Ishikawa (cell line): ENCODE data around the gene NR3C1.

Experiments used
- CEBPB ChIP-seq: IDR thresholded peaks from 2 replicates; pipeline ENCODE4 v1.6.1; 2012
- CREB1 ChIP-seq: IDR thresholded peaks from 2 replicates; pipeline ENCODE4 v1.6.1; 2012; ENCODE audit warnings: low read depth
- EGR1 ChIP-seq: IDR thresholded peaks from 2 replicates; pipeline ENCODE4 v1.6.1; 2012
- FOXM1 ChIP-seq: IDR thresholded peaks from 2 replicates; pipeline ENCODE4 v1.6.1; 2012; ENCODE audit warnings: low read depth, borderline replicate concordance
- NFIC ChIP-seq: IDR thresholded peaks from 2 replicates; pipeline ENCODE4 v1.6.1; 2012
- RAD21 ChIP-seq: IDR thresholded peaks from 2 replicates; pipeline ENCODE4 v1.6.1; 2012; ENCODE audit warnings: low read depth
- REST ChIP-seq: IDR thresholded peaks from 2 replicates; pipeline ENCODE4 v1.6.1; 2012; ENCODE audit warnings: low read depth, mild to moderate bottlenecking
- TAF1 ChIP-seq: IDR thresholded peaks from 2 replicates; pipeline ENCODE4 v1.6.1; 2012; ENCODE audit warnings: low read depth, mild to moderate bottlenecking
- YY1 ChIP-seq: IDR thresholded peaks from 2 replicates; pipeline ENCODE4 v1.6.1; 2012; ENCODE audit warnings: low read depth
- ZBTB7A ChIP-seq: IDR thresholded peaks from 2 replicates; pipeline ENCODE4 v1.6.1; 2012; ENCODE audit warnings: low read depth
- TF ChIP-seq, protein P1 (sequence below): IDR thresholded peaks from 2 replicates; pipeline ENCODE4 v1.6.1; 2012

- TF ChIP-seq CEBPB: no peak
- TF ChIP-seq YY1: no peak
- no peak for TF ChIP-seq TAF1
- TF ChIP-seq, protein P1, sequence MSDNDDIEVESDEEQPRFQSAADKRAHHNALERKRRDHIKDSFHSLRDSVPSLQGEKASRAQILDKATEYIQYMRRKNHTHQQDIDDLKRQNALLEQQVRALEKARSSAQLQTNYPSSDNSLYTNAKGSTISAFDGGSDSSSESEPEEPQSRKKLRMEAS: no peak
- no peak for TF ChIP-seq ZBTB7A
- no peak for TF ChIP-seq FOXM1
- no peak for TF ChIP-seq NFIC
- TF ChIP-seq CREB1: no peak
- TF ChIP-seq RAD21: no peak
- no peak for TF ChIP-seq EGR1
- TF ChIP-seq REST: no peak
Measured at GRCh38 chr5:143398053-143398355, 5.5 kb downstream of the NR3C1 start.
